Measurements from ENCODE around the gene GADD45A.

DNA sequence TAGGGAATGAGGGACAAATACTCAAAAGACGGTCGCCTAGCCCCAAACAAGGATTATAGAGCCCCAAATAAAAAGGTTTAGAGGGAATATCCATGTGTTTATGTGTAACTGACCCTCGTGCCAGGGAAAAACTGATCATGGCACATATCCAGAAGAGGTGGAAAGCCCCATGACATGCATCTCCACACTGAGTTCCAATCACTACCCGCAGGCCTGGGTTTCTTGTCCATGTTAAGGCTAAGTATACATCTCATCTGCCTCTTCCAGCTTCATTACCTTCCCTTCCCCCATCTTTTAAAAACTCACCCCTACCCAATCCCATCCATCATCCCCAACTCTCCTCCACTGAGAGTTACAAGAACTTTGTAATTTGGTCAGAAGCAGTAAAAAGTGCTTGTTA is 15.2 kb downstream of the GADD45A start:
- TF ChIP-seq EZH2 (IDR thresholded peaks at IDR 0.05; ENCODE audit: low read length, unreplicated experiment) (no peak), EZH2phosphoT487 (IDR thresholded peaks at IDR 0.05; ENCODE audit: borderline replicate concordance, low read length) (no peak)
- TF ChIP-seq, protein P1, sequence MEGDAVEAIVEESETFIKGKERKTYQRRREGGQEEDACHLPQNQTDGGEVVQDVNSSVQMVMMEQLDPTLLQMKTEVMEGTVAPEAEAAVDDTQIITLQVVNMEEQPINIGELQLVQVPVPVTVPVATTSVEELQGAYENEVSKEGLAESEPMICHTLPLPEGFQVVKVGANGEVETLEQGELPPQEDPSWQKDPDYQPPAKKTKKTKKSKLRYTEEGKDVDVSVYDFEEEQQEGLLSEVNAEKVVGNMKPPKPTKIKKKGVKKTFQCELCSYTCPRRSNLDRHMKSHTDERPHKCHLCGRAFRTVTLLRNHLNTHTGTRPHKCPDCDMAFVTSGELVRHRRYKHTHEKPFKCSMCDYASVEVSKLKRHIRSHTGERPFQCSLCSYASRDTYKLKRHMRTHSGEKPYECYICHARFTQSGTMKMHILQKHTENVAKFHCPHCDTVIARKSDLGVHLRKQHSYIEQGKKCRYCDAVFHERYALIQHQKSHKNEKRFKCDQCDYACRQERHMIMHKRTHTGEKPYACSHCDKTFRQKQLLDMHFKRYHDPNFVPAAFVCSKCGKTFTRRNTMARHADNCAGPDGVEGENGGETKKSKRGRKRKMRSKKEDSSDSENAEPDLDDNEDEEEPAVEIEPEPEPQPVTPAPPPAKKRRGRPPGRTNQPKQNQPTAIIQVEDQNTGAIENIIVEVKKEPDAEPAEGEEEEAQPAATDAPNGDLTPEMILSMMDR (conservative IDR thresholded peaks at IDR 0.05; ENCODE audit: low read depth, low read length): no peak

All from PC-3 (cell line).